GM23248 (cell line): Measurements from ENCODE around the gene ARHGAP23. TPM values are rescaled to one million over a fixed set of nuclear protein-coding genes. Genes with fewer than 3 reads are reported as not detected.

ENCODE experiments used
- DNase-seq: peaks from one replicate; pipeline ENCODE4 v3.0.0-alpha.2; 2015
- H2AFZ ChIP-seq: fragments of 200-600 bp; sonication (generic); 2 replicates; pipeline ENCODE4 v1.6.1; 2016; ENCODE audit warnings: antibody characterized with exemption
- H3F3A ChIP-seq: fragments of 200-600 bp; sonication (generic); 2 replicates; pipeline ENCODE4 v1.6.1; 2016; ENCODE audit warnings: mild to moderate bottlenecking, antibody characterized with exemption, mixed run types; ENCODE audit not compliant: insufficient read depth
- H3K27ac ChIP-seq: fragments of 200-600 bp; sonication (generic); 2 replicates; pipeline ENCODE4 v1.5.1; 2016; ENCODE audit warnings: mild to moderate bottlenecking
- H3K27me3 ChIP-seq: fragments of 200-600 bp; sonication (generic); replicated peaks from 2 replicates; pipeline ENCODE4 v1.6.1; 2016; ENCODE audit warnings: mild to moderate bottlenecking; ENCODE audit not compliant: insufficient read depth
- H3K36me3 ChIP-seq: fragments of 200-600 bp; sonication (generic); 2 replicates; pipeline ENCODE4 v1.6.1; 2016; ENCODE audit warnings: low read depth, mild to moderate bottlenecking
- H3K4me1 ChIP-seq: fragments of 200-600 bp; sonication (generic); 2 replicates; pipeline ENCODE4 v1.6.1; 2016; ENCODE audit warnings: mild to moderate bottlenecking; ENCODE audit not compliant: insufficient read depth
- H3K4me2 ChIP-seq: fragments of 200-600 bp; sonication (generic); one replicate; pipeline ENCODE4 v1.6.1; 2016; ENCODE audit warnings: mild to moderate bottlenecking; ENCODE audit not compliant: unreplicated experiment
- H3K4me3 ChIP-seq: fragments of 200-600 bp; sonication (generic); 2 replicates; pipeline ENCODE4 v1.5.1; 2016; ENCODE audit warnings: mild to moderate bottlenecking
- H3K79me2 ChIP-seq: fragments of 200-600 bp; sonication (generic); 2 replicates; pipeline ENCODE4 v1.6.1; 2016; ENCODE audit warnings: mild to moderate bottlenecking; ENCODE audit not compliant: insufficient read depth
- H3K9ac ChIP-seq: fragments of 200-600 bp; sonication (generic); 2 replicates; pipeline ENCODE4 v1.6.1; 2016; ENCODE audit warnings: mild to moderate bottlenecking
- H3K9me2 ChIP-seq: fragments of 200-600 bp; sonication (generic); 2 replicates; pipeline ENCODE4 v1.6.1; 2016; ENCODE audit warnings: mixed run types, mild to moderate bottlenecking, moderate library complexity; ENCODE audit not compliant: insufficient read depth
- H3K9me3 ChIP-seq: fragments of 200-600 bp; sonication (generic); one replicate; pipeline ENCODE4 v1.6.1; 2017; ENCODE audit warnings: low read depth
- H4K20me1 ChIP-seq: fragments of 200-600 bp; sonication (generic); 2 replicates; pipeline ENCODE4 v1.6.0; 2016; ENCODE audit not compliant: insufficient read depth
- EZH2 ChIP-seq: fragments of 200-600 bp; sonication (generic); IDR thresholded peaks from 2 replicates; pipeline ENCODE4 v1.6.1; 2018; ENCODE audit warnings: antibody characterized with exemption, mild to moderate bottlenecking; ENCODE audit not compliant: insufficient read depth, poor library complexity, severe bottlenecking
- EZH2phosphoT487 ChIP-seq: fragments of 200-600 bp; sonication (generic); IDR thresholded peaks from 2 replicates; pipeline ENCODE4 v1.6.1; 2018; ENCODE audit warnings: antibody characterized with exemption, moderate library complexity, mild to moderate bottlenecking, low read depth; ENCODE audit not compliant: insufficient read depth
- WGBS, 2 experiments: methylation state at CpG; one replicate each; pipeline ENCODE4 v1.1.6; 2015 to 2017; ENCODE audit warnings: low lambda C conversion rate in 2 of 2, low coverage in 1 of 2; ENCODE audit errors: missing lambda C conversion rate in 2 of 2; 5-methylcytosine and 5-hydroxymethylcytosine counted together
- in situ Hi-C: fragments of 300-500 bp; cut with MboI; formaldehyde crosslinking; loops from 2 replicates; pipeline ENCODE4 v1.15.0; 2020
- polyA plus RNA-seq: library from polyadenylated mRNA; unstranded; fragments of >200 nt; fragmentation: Nextera tagmentation; extraction: Ambion mirVana; gene quantifications from 2 replicates; pipeline ENCODE4 v1.2.1, GENCODE V29; 2016
- total RNA-seq: library from RNA; depleted of rRNA; stranded (reverse); fragments of >200 nt; shearing (Covaris generic); gene quantifications from 2 replicates; pipeline ENCODE4 v1.2.3, GENCODE V29; 2014

ARHGAP23 gene
- total and polyA plus RNA-seq, 2 experiments from 2014 or later, result 6.6 to 69.4 TPM

GRCh38 chr17:38416840-38417209 lies 11.4 kb upstream of the ARHGAP23 start:
- no peaks in the 10 kb centered on the region for H3K36me3 ChIP-seq
- no peak for DNase-seq
- 71 to 78% methylated on average over 1 of the region's 1 CpG for WGBS, 2 experiments
- H3K4me1 ChIP-seq, result peaks cover 21% of the 10 kb centered on the region
- no peak overlapping the region for H3K4me2 ChIP-seq
- in situ Hi-C loops, result no loop called here
- H3K9me2 ChIP-seq, result no peaks in the 10 kb centered on the region
- H3K27me3 ChIP-seq, result peaks cover 10% of the 10 kb centered on the region; the same call in 1 of the 2 replicates
- H3K4me3 ChIP-seq, result no peak overlapping the region
- no peaks in the 10 kb centered on the region for H3F3A ChIP-seq
- TF ChIP-seq EZH2phosphoT487, result no peak
- TF ChIP-seq EZH2, result no peak
- no peak overlapping the region for H2AFZ ChIP-seq
- no peak overlapping the region for H3K9ac ChIP-seq
- no peaks in the 10 kb centered on the region for H4K20me1 ChIP-seq
- no peaks in the 10 kb centered on the region for H3K9me3 ChIP-seq
- H3K27ac ChIP-seq, result no peak overlapping the region
- no peaks in the 10 kb centered on the region for H3K79me2 ChIP-seq

- Histone ChIP-seq H3K9me3 (no peaks in the 10 kb centered on the region), H4K20me1 (no peaks in the 10 kb centered on the region), H3K27me3 (peaks cover 10% of the 10 kb centered on the region; the same call in 1 of the 2 replicates), H3F3A (no peaks in the 10 kb centered on the region), H3K27ac (no peak overlapping the region), H2AFZ (no peak overlapping the region), H3K36me3 (no peaks in the 10 kb centered on the region), H3K9ac (no peak overlapping the region), H3K4me3 (no peak overlapping the region), H3K79me2 (no peaks in the 10 kb centered on the region), H3K4me1 (peaks cover 21% of the 10 kb centered on the region), H3K9me2 (no peaks in the 10 kb centered on the region), H3K4me2 (no peak overlapping the region)
- no peak for DNase-seq
- WGBS, 2 experiments, result 81 to 89% methylated on average over 11 of the region's 11 CpGs
- in situ Hi-C loops, result no loop called here
- TF ChIP-seq EZH2phosphoT487 (no peak), EZH2 (no peak)
These were observed 10.9 kb upstream of the ARHGAP23 start for GRCh38 chr17:38417210-38417951.

DNA sequence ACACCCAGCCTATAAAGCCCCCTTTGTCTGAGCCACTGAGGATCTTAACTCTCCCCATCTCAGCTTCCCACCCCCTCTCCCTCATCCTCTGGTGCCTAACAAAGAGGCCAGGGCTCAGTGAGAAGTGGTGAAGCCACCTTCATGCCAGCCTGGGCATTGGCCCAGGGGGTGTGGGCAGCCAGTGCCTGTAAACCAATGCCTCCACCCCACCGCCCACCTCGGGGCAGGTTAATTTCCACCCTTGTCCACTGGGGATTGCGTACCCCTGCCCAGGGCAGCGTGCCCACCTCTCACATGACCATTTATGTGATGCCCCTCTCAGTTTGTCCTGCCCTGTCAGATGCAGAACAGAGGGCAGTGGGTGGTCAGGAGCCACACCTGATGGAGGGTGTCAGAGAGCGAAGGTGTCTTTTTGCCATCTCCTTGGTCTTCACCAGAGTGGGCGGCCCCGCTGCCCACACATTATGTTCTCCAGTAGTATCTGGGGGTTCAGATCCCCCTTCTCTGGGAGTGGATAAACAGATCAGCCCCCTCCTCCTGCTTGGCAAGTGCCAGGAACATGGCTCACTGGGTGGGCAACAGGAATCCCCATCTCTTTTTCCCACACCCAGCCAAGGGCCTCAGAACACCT lies 10.1 kb upstream of the ARHGAP23 start:
- H3K4me1 ChIP-seq, result peaks cover 21% of the 10 kb centered on the region
- peaks cover 10% of the 10 kb centered on the region; the same call in 1 of the 2 replicates for H3K27me3 ChIP-seq
- no peaks in the 10 kb centered on the region for H3K79me2 ChIP-seq
- no peak overlapping the region for H2AFZ ChIP-seq
- H3K4me2 ChIP-seq, result no peak overlapping the region
- TF ChIP-seq EZH2 (no peak), EZH2phosphoT487 (no peak)
- H3K9me2 ChIP-seq, result no peaks in the 10 kb centered on the region
- in situ Hi-C loops, result no loop called here
- H3F3A ChIP-seq, result no peaks in the 10 kb centered on the region
- H3K9me3 ChIP-seq, result no peaks in the 10 kb centered on the region
- H3K4me3 ChIP-seq, result no peak overlapping the region
- no peak for DNase-seq
- no peaks in the 10 kb centered on the region for H3K36me3 ChIP-seq
- H3K9ac ChIP-seq, result no peak overlapping the region
- H4K20me1 ChIP-seq, result no peaks in the 10 kb centered on the region
- WGBS, 2 experiments, result 82 to 84% methylated on average over 7 of the region's 7 CpGs
- no peak overlapping the region for H3K27ac ChIP-seq

DNA sequence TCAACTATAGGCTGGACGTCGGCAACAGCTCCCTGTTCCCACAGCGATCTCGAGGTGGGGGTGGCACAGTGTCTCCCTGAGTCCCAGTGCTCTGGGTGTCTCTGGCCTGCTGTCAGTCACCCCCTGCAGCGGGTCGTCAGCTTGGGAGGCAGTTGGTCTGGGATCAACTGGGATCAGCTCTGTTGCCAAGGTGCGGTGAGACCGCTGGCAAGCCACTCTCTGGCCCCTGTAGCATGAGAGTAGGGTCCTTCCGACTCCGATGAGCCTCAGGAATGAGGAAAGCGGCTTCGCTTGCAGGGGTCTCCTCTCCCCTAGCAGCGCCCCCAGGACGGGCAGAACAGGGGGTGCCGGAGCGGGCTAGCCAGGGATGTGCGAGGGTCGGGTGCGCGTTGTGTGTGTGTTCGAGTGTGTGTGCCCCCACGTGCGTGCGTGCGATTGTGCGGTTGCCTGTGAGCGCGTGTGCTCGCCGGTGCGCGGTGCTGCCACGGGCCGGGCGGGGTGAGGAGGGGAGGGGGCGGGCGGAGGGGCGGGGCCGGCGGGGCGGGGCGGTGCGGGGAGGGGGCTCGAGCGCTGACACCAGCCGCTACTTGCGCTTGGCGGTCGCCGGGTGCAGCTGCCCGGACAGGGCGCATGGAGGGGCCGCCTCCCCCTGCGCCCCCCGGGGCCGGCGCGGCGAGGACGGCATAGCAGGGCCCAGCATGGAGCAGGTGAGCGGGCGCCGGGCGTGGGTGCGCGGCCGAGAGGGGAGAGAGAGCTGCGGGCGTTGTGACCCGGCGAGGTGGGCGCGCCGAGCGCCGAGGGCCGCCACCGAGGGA lies 9.4 kb upstream of the ARHGAP23 start:
- no peak overlapping the region for H3K9ac ChIP-seq
- TF ChIP-seq EZH2, result peak; percentile 93
- TF ChIP-seq EZH2phosphoT487, result peak; percentile 57; the same call in 1 of the 2 replicates
- H4K20me1 ChIP-seq, result no peaks in the 10 kb centered on the region
- no peak overlapping the region for H3K27ac ChIP-seq
- peaks cover 21% of the 10 kb centered on the region for H3K4me1 ChIP-seq
- H3K9me2 ChIP-seq, result no peaks in the 10 kb centered on the region
- WGBS, 2 experiments, result 6 to 16% methylated on average over 23 to 51 of the region's 78 CpGs
- H3K36me3 ChIP-seq, result no peaks in the 10 kb centered on the region
- H3K4me2 ChIP-seq, result no peak overlapping the region
- H3K9me3 ChIP-seq, result no peaks in the 10 kb centered on the region
- no peak overlapping the region for H3K4me3 ChIP-seq
- peak; percentile 42 for DNase-seq
- H2AFZ ChIP-seq, result no peak overlapping the region
- no peaks in the 10 kb centered on the region for H3F3A ChIP-seq
- in situ Hi-C loops, result no loop called here
- H3K27me3 ChIP-seq, result peaks cover 10% of the 10 kb centered on the region; the same call in 1 of the 2 replicates
- no peaks in the 10 kb centered on the region for H3K79me2 ChIP-seq
